T-helper 1 cell treated with Interleukin-12 subunit alpha and Interleukin-12 subunit beta and Interleukin-4 antibody, amounts not matched to agents 30 μg/mL and 1 μg/mL, for 36 hours (primary cell): Measurements from ENCODE around the gene PLCZ1.

ENCODE experiments used
- H3K27ac Mint-ChIP-seq: one replicate; pipeline ENCODE4 v1.8.0; 2021; ENCODE audit warnings: mild to moderate bottlenecking, mixed read lengths
- H3K27me3 Mint-ChIP-seq: one replicate; pipeline ENCODE4 v1.8.0; 2021; ENCODE audit warnings: low read depth, mixed read lengths
- H3K36me3 Mint-ChIP-seq: one replicate; pipeline ENCODE4 v1.8.0; 2021; ENCODE audit warnings: low read depth, mixed read lengths
- H3K4me1 Mint-ChIP-seq: one replicate; pipeline ENCODE4 v1.8.0; 2021; ENCODE audit warnings: low read depth, mixed read lengths
- H3K4me3 Mint-ChIP-seq: one replicate; pipeline ENCODE4 v1.8.0; 2021; ENCODE audit warnings: mild to moderate bottlenecking, moderate library complexity, mixed read lengths
- H3K9me3 Mint-ChIP-seq: one replicate; pipeline ENCODE4 v1.8.0; 2021; ENCODE audit warnings: mixed read lengths

Gene PLCZ1

DNA sequence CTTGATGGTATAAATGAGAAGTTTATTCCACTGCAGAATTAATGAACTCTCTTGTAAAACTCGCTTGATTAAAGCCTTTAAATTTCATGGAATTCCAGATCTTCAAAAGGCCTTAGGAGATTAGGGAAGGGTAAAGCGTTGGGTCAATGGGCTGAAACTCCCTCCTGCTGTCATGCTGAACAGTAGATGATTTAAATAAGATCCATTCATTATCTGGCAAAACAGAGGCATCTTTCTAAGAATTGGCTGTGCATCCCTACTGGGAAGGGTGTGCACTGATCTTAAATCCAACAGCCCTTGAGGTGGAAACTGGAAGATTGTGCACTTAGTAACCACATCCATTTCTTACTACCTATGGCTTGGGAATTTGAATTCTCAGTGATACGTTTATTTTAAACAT, 56.0 kb downstream of the PLCZ1 start:
- H3K36me3 Mint-ChIP-seq: no peaks in the 10 kb centered on the region
- H3K27me3 Mint-ChIP-seq: no peaks in the 10 kb centered on the region
- H3K4me3 Mint-ChIP-seq: no peak overlapping the region
- H3K9me3 Mint-ChIP-seq: no peaks in the 10 kb centered on the region
- no peak overlapping the region for H3K27ac Mint-ChIP-seq
- no peaks in the 10 kb centered on the region for H3K4me1 Mint-ChIP-seq

DNA sequence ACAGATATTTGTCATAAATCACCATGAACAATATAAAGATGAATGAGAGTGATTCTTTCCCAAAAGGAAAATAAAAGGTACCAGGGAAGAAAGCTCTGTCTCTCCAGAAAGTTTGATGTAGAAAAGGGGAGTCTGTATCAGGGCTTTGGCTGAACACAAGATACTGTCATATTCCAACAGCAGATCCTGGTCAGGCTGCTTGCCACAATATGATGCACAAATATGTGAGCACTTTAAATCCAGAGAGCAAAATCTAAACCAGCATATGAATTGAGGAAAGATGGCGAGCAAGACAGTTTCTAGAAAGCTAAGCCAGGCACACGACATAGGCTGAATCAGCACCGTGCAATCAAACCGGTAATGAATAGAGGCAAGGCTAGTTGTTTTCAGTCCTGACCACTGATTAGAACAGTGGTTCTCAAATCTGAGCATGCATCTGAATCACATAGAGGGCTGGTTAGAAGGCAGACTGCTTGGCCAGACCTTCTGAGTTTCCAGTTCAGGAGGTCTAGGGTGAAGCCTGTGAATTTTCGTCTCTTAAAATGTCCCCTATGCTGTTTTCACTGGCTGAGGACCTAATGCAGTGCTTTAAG, 60.7 kb downstream of the PLCZ1 start:
- Mint-ChIP-seq H3K4me3 (no peak overlapping the region), H3K36me3 (no peaks in the 10 kb centered on the region), H3K27me3 (no peaks in the 10 kb centered on the region), H3K27ac (no peak overlapping the region), H3K9me3 (peaks cover 6% of the 10 kb centered on the region), H3K4me1 (no peaks in the 10 kb centered on the region)

DNA sequence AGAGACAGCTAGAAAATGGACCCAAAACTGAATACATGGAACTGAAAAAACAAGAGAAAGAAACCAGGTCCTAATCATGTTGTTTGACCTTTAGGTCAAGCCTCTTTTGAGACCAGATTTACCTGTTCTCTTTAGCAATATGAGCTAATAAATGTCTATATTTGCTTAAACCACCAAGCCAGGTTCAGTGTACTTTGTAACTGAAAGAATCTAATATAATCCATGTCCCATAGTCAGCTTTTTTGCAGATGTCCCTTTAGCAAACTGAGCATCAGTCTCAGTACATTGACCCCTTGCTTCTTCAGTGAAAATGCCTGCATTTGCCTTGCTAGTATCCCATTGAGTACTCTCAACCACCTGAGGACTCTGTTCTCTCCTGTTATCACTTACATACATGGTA, 61.7 kb downstream of the PLCZ1 start:
- no peaks in the 10 kb centered on the region for H3K27me3 Mint-ChIP-seq
- peaks cover 6% of the 10 kb centered on the region for H3K9me3 Mint-ChIP-seq
- H3K36me3 Mint-ChIP-seq: no peaks in the 10 kb centered on the region
- no peak overlapping the region for H3K4me3 Mint-ChIP-seq
- H3K27ac Mint-ChIP-seq: no peak overlapping the region
- H3K4me1 Mint-ChIP-seq: no peaks in the 10 kb centered on the region

DNA sequence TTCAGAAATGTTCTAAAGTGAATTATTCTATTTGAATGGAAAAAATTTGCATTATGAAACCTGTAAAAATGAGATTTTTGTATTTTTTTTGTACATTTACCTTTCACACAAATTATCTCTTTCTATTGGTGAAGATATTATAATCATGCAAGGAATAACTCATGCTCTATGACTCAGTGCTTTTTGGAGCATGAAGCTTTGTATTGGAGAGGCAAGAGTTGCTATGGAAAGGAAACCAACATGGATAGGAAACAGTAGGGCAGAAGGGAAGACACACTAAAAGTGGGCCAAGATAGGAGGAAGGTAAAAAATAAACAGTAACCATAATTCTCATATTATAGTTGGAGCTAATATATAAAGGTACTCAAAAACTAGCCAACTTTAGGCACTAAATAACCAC, 79.0 kb downstream of the PLCZ1 start:
- Mint-ChIP-seq H3K27ac (no peak overlapping the region), H3K27me3 (no peaks in the 10 kb centered on the region), H3K4me1 (no peaks in the 10 kb centered on the region), H3K4me3 (no peak overlapping the region), H3K36me3 (no peaks in the 10 kb centered on the region), H3K9me3 (peaks cover 24% of the 10 kb centered on the region)

DNA sequence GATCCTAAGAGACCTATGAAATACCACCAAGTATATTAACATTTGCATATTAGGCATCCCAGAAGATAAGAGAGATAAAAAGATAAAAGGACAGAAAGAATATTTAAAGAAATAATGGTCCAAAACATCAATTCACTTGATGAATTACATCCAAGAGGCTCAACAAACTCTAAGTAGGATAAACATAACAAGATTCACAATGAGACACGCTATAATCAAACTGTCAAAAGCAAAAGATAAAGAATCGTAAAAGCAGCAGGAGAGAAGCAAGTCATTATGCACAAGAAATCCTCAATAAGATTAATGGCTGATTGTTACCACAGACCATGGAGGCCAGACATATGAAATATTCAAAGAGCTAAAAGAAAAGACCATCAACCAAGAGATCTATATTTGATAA, 79.6 kb downstream of the PLCZ1 start:
- H3K4me3 Mint-ChIP-seq: no peak overlapping the region
- no peaks in the 10 kb centered on the region for H3K4me1 Mint-ChIP-seq
- H3K9me3 Mint-ChIP-seq: peaks cover 24% of the 10 kb centered on the region
- no peak overlapping the region for H3K27ac Mint-ChIP-seq
- H3K36me3 Mint-ChIP-seq: no peaks in the 10 kb centered on the region
- H3K27me3 Mint-ChIP-seq: no peaks in the 10 kb centered on the region

DNA sequence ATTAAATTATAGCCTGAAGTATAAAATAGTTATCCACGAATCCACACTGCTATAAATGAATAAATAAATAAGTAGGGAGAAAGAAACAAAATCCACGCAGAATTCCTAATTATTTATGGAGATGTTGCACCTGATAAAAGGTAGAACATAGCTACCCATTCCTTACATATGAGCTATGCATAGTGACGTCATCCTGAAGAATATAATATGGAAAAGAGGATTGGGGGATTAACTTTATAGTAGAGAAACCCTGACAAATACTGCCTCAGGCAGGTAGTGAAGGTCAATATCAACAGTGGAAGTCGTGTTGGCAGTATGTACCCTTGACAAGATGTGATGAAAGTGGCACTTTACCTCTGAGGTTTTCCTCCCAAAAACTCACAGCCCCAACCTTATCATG, 82.5 kb downstream of the PLCZ1 start:
- H3K4me1 Mint-ChIP-seq: no peaks in the 10 kb centered on the region
- no peak overlapping the region for H3K4me3 Mint-ChIP-seq
- no peaks in the 10 kb centered on the region for H3K36me3 Mint-ChIP-seq
- no peak overlapping the region for H3K27ac Mint-ChIP-seq
- H3K9me3 Mint-ChIP-seq: peaks cover 16% of the 10 kb centered on the region
- H3K27me3 Mint-ChIP-seq: no peaks in the 10 kb centered on the region

DNA sequence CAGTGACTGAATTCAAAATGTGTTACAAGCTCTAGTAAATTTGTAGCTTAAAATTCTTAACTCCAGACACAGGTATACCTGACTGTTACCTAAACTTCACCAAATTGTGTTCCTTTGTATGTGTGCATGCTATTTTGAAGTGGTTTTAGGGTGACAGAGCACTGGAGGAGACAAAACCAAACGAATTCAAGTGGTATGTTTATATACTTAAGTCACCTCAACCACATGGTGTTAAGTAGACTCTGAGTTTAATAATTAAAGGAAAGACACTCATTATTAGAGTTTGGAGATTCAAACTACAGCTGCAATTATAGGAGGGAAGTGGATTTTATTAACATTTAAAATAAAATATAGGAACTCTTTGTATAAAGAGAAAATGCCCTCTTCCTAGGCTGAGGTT, 84.3 kb downstream of the PLCZ1 start:
- Mint-ChIP-seq H3K36me3 (no peaks in the 10 kb centered on the region), H3K27ac (no peak overlapping the region), H3K4me3 (no peak overlapping the region), H3K27me3 (no peaks in the 10 kb centered on the region), H3K4me1 (no peaks in the 10 kb centered on the region), H3K9me3 (peaks cover 16% of the 10 kb centered on the region)

DNA sequence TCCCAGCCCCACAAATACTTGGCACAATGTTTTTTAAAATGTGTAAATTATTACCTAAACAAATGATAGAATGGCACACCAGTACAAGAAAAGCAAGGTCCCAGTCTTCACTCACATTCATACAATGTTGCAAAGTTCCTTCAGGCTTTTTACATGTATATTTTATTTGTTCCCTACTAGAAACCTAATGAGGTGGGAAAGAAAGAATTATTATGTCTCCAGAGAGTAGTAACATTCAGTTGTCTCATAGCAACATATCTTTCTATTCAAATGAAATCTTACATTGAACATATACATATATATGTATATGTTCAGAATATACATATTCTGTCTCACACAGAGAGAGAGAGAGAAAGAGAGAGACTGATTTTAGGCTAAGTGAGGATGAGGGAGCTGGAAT, 85.2 kb downstream of the PLCZ1 start:
- Mint-ChIP-seq H3K36me3 (no peaks in the 10 kb centered on the region), H3K4me3 (no peak overlapping the region), H3K27me3 (no peaks in the 10 kb centered on the region), H3K27ac (no peak overlapping the region), H3K9me3 (peaks cover 9% of the 10 kb centered on the region), H3K4me1 (no peaks in the 10 kb centered on the region)

DNA sequence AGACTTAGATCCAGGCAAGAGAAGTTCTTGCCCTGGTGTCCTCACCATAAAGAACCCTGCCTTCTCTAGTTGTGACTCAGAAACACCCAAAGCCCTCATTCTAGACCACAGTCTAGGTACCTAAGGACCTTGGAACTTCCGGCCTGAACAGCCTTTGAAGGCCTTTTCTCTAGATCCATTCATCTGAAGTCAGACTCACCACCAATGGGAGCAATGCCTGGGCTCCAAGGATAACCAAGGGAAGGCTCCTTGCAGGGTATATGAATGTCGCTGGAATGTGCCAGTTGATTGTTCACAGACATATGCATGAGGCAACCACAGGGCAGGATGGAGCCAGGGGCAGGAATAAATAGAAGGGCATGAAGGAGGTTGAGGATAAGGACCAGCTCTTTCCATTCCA, 86.3 kb downstream of the PLCZ1 start:
- Mint-ChIP-seq H3K27ac (no peak overlapping the region), H3K27me3 (no peaks in the 10 kb centered on the region), H3K36me3 (no peaks in the 10 kb centered on the region), H3K9me3 (no peaks in the 10 kb centered on the region), H3K4me1 (no peaks in the 10 kb centered on the region), H3K4me3 (no peak overlapping the region)

DNA sequence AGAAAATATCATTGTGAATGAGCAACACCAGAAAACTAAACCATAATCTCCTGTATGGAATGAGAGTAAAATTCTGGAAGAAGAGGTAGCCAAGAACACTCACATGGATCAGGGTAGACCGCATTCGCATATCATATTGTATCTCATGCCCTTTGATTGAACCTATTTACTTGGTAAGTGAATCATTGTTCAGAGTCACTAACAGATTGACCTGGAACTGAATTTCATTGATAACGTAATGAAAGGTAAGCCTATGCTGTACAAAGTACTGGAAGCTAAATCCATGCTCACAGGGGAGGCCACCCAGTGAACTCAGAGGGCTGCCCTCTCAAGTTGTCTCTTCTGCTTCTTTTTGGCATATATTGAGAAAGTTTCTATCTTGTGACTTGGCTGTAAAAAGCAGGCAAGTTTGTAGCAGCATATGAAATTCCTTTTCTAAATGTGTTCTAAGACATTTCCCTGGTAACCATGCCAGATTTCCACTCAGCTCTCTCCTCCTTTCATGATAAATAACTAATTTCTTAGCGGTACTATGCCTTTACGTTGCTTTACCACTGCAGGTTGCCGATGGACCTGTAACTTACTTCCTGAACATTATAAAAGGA, 91.4 kb downstream of the PLCZ1 start:
- H3K4me1 Mint-ChIP-seq: no peaks in the 10 kb centered on the region
- H3K27me3 Mint-ChIP-seq: no peaks in the 10 kb centered on the region
- H3K27ac Mint-ChIP-seq: no peak overlapping the region
- no peaks in the 10 kb centered on the region for H3K36me3 Mint-ChIP-seq
- H3K4me3 Mint-ChIP-seq: no peak overlapping the region
- H3K9me3 Mint-ChIP-seq: peaks cover 3% of the 10 kb centered on the region

DNA sequence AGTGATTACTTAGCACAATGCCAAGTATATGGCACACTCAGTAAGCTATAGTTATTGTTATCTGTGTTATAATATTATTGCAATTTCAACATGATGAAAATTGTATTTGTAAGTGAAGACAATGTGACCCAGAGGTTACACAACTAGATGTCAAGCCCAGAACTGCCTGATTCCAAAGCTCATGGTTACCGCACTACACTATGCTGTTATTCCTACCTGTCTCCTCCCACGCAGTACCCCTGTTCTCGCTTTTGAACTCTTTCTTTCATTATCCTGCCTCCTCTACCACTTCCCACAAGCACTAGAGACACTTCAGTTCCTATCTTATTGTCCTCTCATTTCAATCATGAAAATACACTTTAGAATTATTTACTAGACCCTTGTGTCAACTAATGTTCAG, 93.2 kb downstream of the PLCZ1 start:
- Mint-ChIP-seq H3K27ac (no peak overlapping the region), H3K36me3 (no peaks in the 10 kb centered on the region), H3K4me3 (no peak overlapping the region), H3K4me1 (no peaks in the 10 kb centered on the region), H3K9me3 (peaks cover 3% of the 10 kb centered on the region), H3K27me3 (no peaks in the 10 kb centered on the region)

DNA sequence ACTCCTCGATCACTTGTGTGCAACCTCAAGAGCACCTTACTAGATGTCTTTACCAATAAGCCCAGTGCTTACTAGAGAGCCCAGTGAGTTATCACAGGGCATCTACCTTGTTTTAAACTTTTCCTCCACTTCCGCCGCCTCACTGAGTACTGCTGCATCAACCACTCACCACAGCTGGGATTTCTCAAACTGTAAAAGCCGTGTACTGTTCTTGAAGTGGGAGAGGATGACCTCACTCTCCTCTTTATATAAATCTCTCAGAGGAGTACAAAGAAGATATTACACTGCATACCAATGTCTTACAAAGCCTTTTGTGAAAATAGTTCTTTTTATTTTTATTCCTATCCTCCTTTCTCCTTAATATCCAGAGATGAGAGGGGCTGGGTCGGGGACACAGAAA, 94.1 kb downstream of the PLCZ1 start:
- no peaks in the 10 kb centered on the region for H3K27me3 Mint-ChIP-seq

DNA sequence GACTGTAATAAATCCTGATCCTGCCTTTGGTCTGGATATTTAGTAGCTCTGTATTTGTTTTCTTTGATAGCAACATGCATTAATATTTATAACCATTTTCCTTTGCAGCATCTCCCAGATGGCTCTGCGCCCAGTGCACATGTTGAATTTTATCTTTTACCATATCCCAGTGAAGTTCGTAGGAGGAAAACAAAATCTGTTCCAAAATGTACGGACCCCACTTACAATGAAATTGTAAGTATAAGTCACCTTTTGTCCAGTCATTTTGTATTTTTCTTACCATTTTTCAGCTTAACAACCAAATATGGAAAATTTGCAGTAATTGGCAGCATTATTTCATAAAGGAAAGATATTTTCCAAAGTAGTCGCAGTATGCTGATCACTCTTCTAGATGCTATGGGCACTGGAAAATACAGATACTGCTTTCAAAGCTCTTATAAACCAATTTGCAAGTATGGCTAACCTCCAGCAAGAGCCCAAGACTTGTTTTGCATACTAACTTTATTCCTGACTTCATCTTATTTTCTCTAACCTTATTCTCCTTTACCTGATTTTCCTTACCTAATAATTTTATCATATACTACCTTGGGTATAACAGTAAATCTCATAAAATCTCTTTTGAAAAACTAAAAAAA, 97.4 kb downstream of the PLCZ1 start:
- no peaks in the 10 kb centered on the region for H3K4me1 Mint-ChIP-seq
- H3K27me3 Mint-ChIP-seq: no peaks in the 10 kb centered on the region
- no peak overlapping the region for H3K4me3 Mint-ChIP-seq

More for the DNA sequence above, 94.1 kb downstream of the PLCZ1 start:
- peaks cover 6% of the 10 kb centered on the region for H3K9me3 Mint-ChIP-seq
- no peak overlapping the region for H3K4me3 Mint-ChIP-seq
- H3K27ac Mint-ChIP-seq: no peak overlapping the region
- H3K36me3 Mint-ChIP-seq: no peaks in the 10 kb centered on the region
- H3K4me1 Mint-ChIP-seq: no peaks in the 10 kb centered on the region

DNA sequence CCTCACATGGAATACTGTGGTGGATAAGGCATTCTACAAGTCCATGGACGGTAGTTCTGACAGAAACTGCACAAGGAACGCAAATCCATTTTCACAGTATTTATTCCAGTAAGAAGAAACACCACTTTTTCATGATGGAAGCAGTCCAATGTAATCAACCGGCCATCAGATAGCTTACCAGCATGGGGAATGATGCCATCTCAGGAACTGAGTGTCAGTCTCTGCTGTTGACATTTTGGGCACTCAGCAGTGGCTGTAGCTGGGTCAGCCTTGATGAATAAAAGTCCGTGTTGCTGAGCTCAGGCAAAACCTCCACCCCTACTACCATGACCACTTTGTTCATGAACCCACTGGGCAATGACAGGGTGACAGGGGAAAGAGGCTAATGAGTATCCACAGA, 103.4 kb downstream of the PLCZ1 start:
- H3K4me3 Mint-ChIP-seq: no peak overlapping the region

More for the DNA sequence above, 97.4 kb downstream of the PLCZ1 start:
- Mint-ChIP-seq H3K36me3 (no peaks in the 10 kb centered on the region), H3K27ac (no peak overlapping the region), H3K9me3 (peaks cover 11% of the 10 kb centered on the region)

More for the DNA sequence above, 103.4 kb downstream of the PLCZ1 start:
- H3K27me3 Mint-ChIP-seq: no peaks in the 10 kb centered on the region
- H3K36me3 Mint-ChIP-seq: no peaks in the 10 kb centered on the region
- H3K27ac Mint-ChIP-seq: no peak overlapping the region
- H3K4me1 Mint-ChIP-seq: no peaks in the 10 kb centered on the region
- peaks cover 12% of the 10 kb centered on the region for H3K9me3 Mint-ChIP-seq
